GM12891 (cell line): ENCODE measurements around the gene LNPEP.

ENCODE experiments used
- PAX5 ChIP-seq: IDR thresholded peaks from 2 replicates; pipeline ENCODE4 v1.6.1; 2011; ENCODE audit warnings: low read length, moderate library complexity, mild to moderate bottlenecking; ENCODE audit not compliant: insufficient read depth, severe bottlenecking
- POLR2A ChIP-seq: IDR thresholded peaks from 2 replicates; pipeline ENCODE4 v1.6.1; 2011; ENCODE audit warnings: low read depth, low read length, control low read depth
- POLR2AphosphoS5 ChIP-seq: IDR thresholded peaks from 2 replicates; pipeline ENCODE4 v1.6.1; 2011; ENCODE audit warnings: low read depth, low read length, control low read depth
- POU2F2 ChIP-seq: IDR thresholded peaks from 2 replicates; pipeline ENCODE4 v1.6.1; 2011; ENCODE audit warnings: low read depth, mild to moderate bottlenecking, control low read depth, low read length, moderate library complexity
- SPI1 ChIP-seq: IDR thresholded peaks from 2 replicates; pipeline ENCODE4 v1.6.1; 2011; ENCODE audit warnings: low read depth, low read length, control low read depth
- TAF1 ChIP-seq: IDR thresholded peaks from 2 replicates; pipeline ENCODE4 v1.6.1; 2011; ENCODE audit warnings: low read depth, low read length, control low read depth

DNA sequence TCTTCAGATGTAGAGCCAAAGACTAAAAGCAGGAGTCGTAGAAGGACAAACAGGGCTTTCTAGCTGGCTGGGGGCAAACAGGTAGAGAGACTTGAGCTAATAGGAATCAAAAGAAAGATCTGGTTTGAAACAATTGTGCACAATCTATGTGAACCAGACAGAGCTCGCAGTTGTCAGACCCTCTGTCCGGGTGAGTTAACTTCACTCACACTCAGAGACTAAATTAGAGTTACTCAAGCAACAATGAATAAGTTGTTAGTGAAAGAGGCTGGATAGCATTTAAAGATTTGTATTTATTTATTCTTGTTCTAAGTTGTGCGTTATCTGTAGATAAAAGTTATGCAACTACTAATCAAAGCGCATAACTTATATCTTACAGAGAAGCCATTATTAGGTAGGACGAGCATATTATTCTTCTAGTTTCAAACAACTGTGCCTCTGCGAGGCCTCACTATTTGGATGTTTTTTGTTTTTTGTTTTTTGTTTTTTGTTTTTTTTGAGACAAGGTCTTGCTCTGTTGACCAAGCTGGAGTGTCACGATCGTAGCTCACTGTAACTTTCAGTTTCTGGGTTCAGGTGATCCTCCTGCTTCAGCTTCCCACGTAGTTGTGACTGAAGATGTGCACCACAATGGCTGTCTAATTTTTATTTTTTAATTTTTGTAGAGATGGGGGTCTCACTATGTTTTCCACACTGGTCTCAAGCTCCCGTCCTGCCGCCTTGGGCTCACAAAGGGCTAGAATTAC is 13.2 kb upstream of the LNPEP start:
- TF ChIP-seq POLR2A (no peak), POLR2AphosphoS5 (no peak), TAF1 (no peak), SPI1 (no peak), PAX5 (no peak), POU2F2 (no peak)
